HL-60 (cell line): Measurements from ENCODE around the gene CCDC92.

Experiments used
- DNase-seq, 2 experiments: peaks; one replicate each; pipeline ENCODE4 v3.0.0-alpha.2; 2010 to 2020; ENCODE audit warnings: low read depth in 1 of 2, low spot score in 1 of 2
- H3K27ac ChIP-seq: fragments of 250-450 bp; sonication (Bioruptor Pico); replicated peaks from 2 replicates; pipeline ENCODE4 v1.5.1; 2020; ENCODE audit warnings: mild to moderate bottlenecking, moderate library complexity
- H3K27me3 ChIP-seq: fragments of 250-450 bp; sonication (Bioruptor Pico); 2 replicates; pipeline ENCODE4 v1.5.1; 2021; ENCODE audit warnings: mild to moderate bottlenecking, moderate library complexity; ENCODE audit not compliant: insufficient read depth, poor library complexity, severe bottlenecking
- H3K4me3 ChIP-seq: replicated peaks from 2 replicates; pipeline ENCODE4 v1.5.1; 2011; ENCODE audit warnings: mild to moderate bottlenecking, control low read depth, low read length; ENCODE audit not compliant: insufficient read depth
- CTCF ChIP-seq: IDR thresholded peaks from one replicate; pipeline ENCODE4 v1.5.1; 2011; ENCODE audit warnings: low read length, control low read depth, inconsistent platforms; ENCODE audit not compliant: insufficient read depth
- GABPA ChIP-seq: IDR thresholded peaks from 2 replicates; pipeline ENCODE4 v1.6.1; 2012; ENCODE audit warnings: low read depth
- POLR2AphosphoS5 ChIP-seq: IDR thresholded peaks from 2 replicates; pipeline ENCODE4 v1.6.1; 2012; ENCODE audit warnings: low read depth
- REST ChIP-seq: IDR thresholded peaks from 2 replicates; pipeline ENCODE4 v1.6.1; 2012; ENCODE audit warnings: low read depth; ENCODE audit not compliant: insufficient replicate concordance
- SPI1 ChIP-seq: IDR thresholded peaks from 2 replicates; pipeline ENCODE4 v1.6.1; 2012; ENCODE audit warnings: low read depth, mild to moderate bottlenecking, borderline replicate concordance

CCDC92 gene

GRCh38 chr12:123950476-123951349, 21.9 kb downstream of the CCDC92 start:
- H3K27me3 ChIP-seq = no peaks in the 10 kb centered on the region
- no peak overlapping the region for H3K4me3 ChIP-seq
- DNase-seq = no peak
- TF ChIP-seq POLR2AphosphoS5 = no peak
- no peak for TF ChIP-seq SPI1
- TF ChIP-seq GABPA = no peak
- TF ChIP-seq CTCF = no peak
- TF ChIP-seq REST = no peak
- no peak overlapping the region for H3K27ac ChIP-seq

DNA sequence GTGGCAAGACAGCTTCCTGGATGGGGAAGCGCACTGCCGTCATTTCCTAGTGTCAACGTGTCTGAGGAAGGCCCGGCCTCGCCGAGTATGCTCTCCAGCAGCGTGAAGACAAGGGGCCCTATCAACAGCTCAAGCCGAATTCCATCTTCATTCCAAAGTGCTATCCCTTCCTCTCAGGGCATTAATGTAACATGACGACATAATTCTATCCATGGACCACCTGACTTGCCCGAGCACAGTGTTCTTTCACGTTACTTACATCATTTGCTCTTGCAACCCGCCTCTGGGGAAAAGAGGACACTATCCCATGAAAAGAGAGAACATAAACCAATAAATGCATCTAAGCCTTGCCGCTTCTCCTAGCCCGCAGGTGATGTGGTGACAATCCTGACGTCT, 22.9 kb downstream of the CCDC92 start:
- Histone ChIP-seq H3K27me3 (no peaks in the 10 kb centered on the region), H3K4me3 (no peak overlapping the region), H3K27ac (no peak overlapping the region)
- no peak for DNase-seq
- TF ChIP-seq REST (no peak), GABPA (no peak), SPI1 (no peak), CTCF (no peak), POLR2AphosphoS5 (no peak)

DNA sequence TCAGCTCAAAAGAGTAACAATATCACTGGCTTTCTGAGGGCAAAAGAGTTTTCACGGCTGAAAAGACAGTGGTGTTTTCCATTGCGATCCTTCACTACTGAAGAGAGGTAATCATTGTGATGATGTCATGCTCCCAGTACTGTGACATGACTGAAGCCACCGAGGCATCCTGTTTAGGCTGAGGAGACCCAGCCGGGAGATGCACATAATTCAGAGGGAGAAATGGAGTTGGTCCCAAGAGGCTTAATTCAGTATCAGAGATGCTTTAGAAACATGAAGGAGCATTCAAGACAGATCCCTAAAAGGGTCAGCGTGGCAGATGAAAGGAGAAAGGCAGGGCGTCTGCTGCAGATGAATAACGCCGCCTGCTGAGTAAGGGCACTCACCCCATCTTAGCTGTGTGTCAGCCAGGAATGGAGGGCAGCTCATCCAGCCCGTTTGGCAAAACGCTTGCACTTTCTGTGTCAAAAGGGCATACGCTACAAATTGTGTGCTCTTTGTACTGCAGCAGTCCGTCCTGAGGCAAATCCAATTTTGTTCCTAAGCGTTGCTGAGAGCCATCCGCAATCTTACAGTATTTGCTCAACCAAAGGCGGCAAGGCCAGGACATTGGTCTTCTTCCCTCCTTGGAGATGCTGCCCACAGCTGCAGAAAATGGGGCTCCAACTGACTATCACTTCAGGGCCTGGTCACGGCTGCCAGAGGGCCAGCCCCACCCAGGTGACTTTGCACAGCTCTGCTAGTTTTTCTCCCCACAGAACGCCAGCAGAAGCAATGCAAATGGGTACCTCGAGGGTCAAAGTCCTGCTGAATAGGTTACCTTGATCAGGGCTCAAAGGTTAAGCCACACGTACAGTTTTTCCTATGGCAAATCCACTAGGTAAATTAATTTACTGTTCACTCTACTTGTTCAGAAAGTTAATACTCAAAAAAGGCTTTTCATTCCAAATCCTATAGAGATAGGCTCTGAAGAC, 23.5 kb downstream of the CCDC92 start:
- TF ChIP-seq REST (no peak), GABPA (no peak), SPI1 (no peak), CTCF (no peak), POLR2AphosphoS5 (no peak)
- DNase-seq = no peak
- H3K4me3 ChIP-seq = no peak overlapping the region
- H3K27me3 ChIP-seq = no peaks in the 10 kb centered on the region
- no peak overlapping the region for H3K27ac ChIP-seq
